ENCODE data around the gene CXCR3. TPM values are rescaled to one million over a fixed set of nuclear protein-coding genes. Genes with fewer than 3 reads are reported as not detected.

Gene CXCR3
- total RNA-seq, 1 donor from 2014 or later: not detected

DNA sequence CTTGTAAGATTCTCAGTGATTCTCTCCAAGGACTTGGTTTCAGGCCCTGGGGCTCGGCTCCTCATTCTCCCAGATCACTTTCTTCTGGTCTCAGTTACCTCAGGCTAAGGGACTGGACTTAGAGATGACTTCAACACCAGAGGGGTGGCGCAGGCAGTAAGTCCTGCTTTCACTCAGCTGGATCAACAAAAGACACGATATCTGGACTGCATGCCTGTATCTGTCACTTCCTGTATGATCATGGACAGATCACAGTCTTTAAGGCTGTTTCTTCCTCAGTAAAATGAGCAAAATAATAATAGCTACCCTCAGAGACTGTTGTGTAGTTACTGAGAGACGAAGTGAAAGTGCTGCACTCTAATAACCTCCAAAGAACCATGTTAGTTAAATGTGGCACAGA, 19.5 kb upstream of the CXCR3 start:
- Mint-ChIP-seq H3K4me1 (no peaks in the 10 kb centered on the region), H3K27ac (no peak overlapping the region), H3K9me3 (peaks cover 13% of the 10 kb centered on the region), H3K27me3 (ENCODE audit: low read depth) (no peaks in the 10 kb centered on the region), H3K36me3 (no peaks in the 10 kb centered on the region), H3K4me3 (no peak overlapping the region)
- TF ChIP-seq, protein P1, sequence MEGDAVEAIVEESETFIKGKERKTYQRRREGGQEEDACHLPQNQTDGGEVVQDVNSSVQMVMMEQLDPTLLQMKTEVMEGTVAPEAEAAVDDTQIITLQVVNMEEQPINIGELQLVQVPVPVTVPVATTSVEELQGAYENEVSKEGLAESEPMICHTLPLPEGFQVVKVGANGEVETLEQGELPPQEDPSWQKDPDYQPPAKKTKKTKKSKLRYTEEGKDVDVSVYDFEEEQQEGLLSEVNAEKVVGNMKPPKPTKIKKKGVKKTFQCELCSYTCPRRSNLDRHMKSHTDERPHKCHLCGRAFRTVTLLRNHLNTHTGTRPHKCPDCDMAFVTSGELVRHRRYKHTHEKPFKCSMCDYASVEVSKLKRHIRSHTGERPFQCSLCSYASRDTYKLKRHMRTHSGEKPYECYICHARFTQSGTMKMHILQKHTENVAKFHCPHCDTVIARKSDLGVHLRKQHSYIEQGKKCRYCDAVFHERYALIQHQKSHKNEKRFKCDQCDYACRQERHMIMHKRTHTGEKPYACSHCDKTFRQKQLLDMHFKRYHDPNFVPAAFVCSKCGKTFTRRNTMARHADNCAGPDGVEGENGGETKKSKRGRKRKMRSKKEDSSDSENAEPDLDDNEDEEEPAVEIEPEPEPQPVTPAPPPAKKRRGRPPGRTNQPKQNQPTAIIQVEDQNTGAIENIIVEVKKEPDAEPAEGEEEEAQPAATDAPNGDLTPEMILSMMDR (IDR thresholded peaks at IDR 0.05; ENCODE audit: unreplicated experiment): no peak
- no peak for DNase-seq (ENCODE audit: low spot score in 2 of 2, unreplicated experiment in 2 of 2)

DNA sequence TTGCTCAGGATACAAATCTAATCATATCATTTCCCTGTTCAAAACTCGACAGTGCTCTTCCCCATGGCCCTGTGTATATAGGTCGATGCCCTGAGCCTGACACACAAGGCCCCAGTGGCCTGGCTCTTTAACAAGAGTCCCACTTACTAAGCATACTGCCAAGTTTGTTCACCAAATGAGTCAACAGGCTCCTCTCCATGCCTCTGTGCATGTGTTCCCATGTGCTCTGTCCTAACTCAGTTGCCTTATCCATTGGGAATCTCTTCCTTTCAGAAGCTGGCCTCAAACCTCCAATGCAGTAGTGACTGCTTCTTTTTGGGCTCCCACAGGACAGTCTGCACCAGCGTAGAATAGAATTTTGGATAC, 18.9 kb upstream of the CXCR3 start:
- Mint-ChIP-seq H3K27me3 (ENCODE audit: low read depth) (no peaks in the 10 kb centered on the region), H3K4me1 (no peaks in the 10 kb centered on the region), H3K9me3 (peaks cover 15% of the 10 kb centered on the region), H3K36me3 (no peaks in the 10 kb centered on the region), H3K4me3 (no peak overlapping the region), H3K27ac (no peak overlapping the region)
- DNase-seq (ENCODE audit: low spot score in 2 of 2, unreplicated experiment in 2 of 2): no peak
- TF ChIP-seq, protein P1 (IDR thresholded peaks at IDR 0.05; ENCODE audit: unreplicated experiment): no peak

DNA sequence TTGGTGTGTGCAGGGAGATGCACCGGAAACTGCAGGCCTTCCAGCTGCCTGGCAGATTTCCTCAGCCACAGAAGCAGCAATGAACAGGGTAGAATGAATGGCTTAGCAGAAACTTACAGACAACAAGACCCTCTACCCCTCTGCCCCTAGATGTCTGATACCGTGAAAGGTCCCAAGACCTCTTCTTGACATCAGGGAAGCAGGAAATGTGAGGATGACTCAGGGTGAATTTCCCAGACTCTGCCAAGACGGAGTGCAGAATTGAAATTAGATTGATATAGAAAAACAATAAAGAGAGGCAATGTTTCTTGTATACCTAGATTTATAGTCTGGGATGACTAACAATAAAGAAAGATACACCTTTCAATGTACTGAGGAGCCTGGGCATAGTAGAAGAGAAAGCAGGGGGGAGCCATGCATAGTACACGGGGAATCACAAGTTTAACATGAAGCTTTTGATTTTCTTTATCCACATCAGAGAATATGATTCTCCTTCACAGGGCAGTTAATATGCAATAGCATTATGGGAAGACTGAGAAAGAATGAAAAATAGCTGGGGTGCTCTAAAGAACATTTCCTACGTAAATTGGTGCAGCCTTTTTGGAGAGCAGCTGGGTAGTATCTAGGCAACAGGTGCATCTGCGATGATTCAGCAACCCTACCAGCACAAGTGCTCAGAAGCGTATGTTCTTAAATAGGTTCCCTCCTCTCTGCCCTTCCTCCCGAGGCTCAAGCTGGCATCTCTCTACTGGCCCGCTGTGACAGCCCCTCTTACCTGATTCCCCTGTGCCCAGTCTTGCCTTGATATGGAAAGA, 18.3 kb upstream of the CXCR3 start:
- Mint-ChIP-seq H3K9me3 (peaks cover 19% of the 10 kb centered on the region), H3K27me3 (ENCODE audit: low read depth) (no peaks in the 10 kb centered on the region), H3K36me3 (no peaks in the 10 kb centered on the region), H3K4me3 (no peak overlapping the region), H3K27ac (no peak overlapping the region), H3K4me1 (no peaks in the 10 kb centered on the region)
- TF ChIP-seq, protein P1 (IDR thresholded peaks at IDR 0.05; ENCODE audit: unreplicated experiment): no peak
- DNase-seq (ENCODE audit: low spot score in 2 of 2, unreplicated experiment in 2 of 2): no peak

DNA sequence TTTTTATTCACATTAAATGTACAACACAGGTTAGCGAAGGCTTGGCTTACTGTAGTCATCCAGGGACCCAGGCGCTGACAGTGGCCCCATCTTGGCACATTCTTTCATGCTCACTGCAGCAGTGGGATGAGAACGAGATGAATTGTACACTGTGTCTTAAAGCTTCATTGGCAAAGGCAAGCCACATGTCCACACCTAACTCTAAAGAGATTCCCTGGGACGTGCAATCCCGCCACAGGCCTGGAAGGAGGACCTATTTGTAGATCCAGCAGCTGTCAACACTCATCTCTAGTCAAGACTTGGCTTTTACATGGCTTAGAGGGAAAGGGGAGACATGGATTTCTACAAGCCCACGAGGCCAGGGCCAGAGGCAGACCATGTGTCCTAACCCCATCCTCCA, 16.1 kb upstream of the CXCR3 start:
- Mint-ChIP-seq H3K27ac (no peak overlapping the region), H3K27me3 (ENCODE audit: low read depth) (no peaks in the 10 kb centered on the region), H3K4me3 (no peak overlapping the region), H3K9me3 (peaks cover 15% of the 10 kb centered on the region), H3K36me3 (no peaks in the 10 kb centered on the region), H3K4me1 (no peaks in the 10 kb centered on the region)
- no peak for DNase-seq (ENCODE audit: low spot score in 2 of 2, unreplicated experiment in 2 of 2)
- TF ChIP-seq, protein P1 (IDR thresholded peaks at IDR 0.05; ENCODE audit: unreplicated experiment): no peak

DNA sequence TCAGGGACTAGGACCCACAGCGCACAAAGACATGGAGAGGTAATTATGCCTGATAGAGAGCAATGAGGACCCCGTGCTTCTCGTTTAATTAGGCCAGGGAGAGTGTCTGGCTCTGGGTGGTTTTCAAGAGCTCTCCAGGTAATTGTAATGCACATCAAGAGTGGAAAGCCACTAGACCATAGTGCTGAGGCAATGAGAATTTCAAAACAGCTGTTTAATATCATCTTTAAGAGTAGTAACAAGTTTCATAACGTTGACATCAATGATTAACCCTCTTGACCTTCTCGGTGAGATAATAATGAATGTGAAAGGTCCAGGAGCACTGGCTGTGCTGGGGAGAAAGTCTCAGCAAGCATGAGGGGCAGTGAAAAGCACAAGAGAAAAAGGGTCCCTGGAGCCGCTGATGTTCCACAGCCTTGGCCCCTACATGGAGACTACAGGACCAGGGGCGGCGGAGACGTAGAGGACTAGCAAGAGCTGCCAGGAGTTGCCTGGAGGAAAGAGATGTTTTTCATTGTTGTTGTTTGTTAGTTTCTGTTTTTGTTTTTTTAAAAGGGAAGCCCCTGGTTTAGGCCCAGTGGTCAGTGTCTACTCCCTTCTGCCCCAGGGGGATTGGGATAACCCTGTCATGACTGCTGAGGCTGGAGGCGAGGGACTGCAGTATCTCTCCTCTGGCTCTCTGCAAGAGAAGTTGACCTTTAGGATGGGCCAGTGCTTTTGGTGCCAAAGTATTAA, 14.8 kb upstream of the CXCR3 start:
- no peak overlapping the region for H3K4me3 Mint-ChIP-seq
- TF ChIP-seq, protein P1 (IDR thresholded peaks at IDR 0.05; ENCODE audit: unreplicated experiment): no peak
- H3K27ac Mint-ChIP-seq: no peak overlapping the region
- no peak for DNase-seq (ENCODE audit: low spot score in 2 of 2, unreplicated experiment in 2 of 2)
- H3K27me3 Mint-ChIP-seq (ENCODE audit: low read depth): no peaks in the 10 kb centered on the region
- no peaks in the 10 kb centered on the region for H3K4me1 Mint-ChIP-seq
- no peaks in the 10 kb centered on the region for H3K36me3 Mint-ChIP-seq
- peaks cover 15% of the 10 kb centered on the region for H3K9me3 Mint-ChIP-seq

All from mesothelial cell of epicardium (in vitro differentiated cells).